Body of pancreas (tissue), 4 donors: Measurements from ENCODE around the gene FAM89B. TPM values are rescaled to one million over a fixed set of nuclear protein-coding genes. Genes with fewer than 3 reads are reported as not detected.

Experiments used
- ATAC-seq: fragments of 150-250 bp; one replicate; pipeline ENCODE4 v1.9.1; 2016
- DNase-seq, 4 donors: peaks; one replicate each; pipeline ENCODE4 v3.0.0-alpha.2; 2019
- H3K27ac ChIP-seq, 4 donors: fragments of 200-600 bp; sonication (generic); 1 replicate in 3 of 4; 2 replicates in 1 of 4; pipeline versions ENCODE4 v1.5.1 to v1.6.1; 2016 to 2019; ENCODE audit warnings: mild to moderate bottlenecking in 1 of 4, mixed read lengths in 1 of 4, moderate library complexity in 1 of 4
- H3K27me3 ChIP-seq, 2 donors: fragments of 200-600 bp; sonication (generic); one replicate each; pipeline ENCODE4 v1.6.0; 2016; ENCODE audit warnings: mild to moderate bottlenecking in 1 of 2
- H3K36me3 ChIP-seq, 2 donors: fragments of 200-600 bp; sonication (generic); replicated peaks in 1 of 2; 2 replicates each; pipeline ENCODE4 v1.5.1; 2016; ENCODE audit warnings: low read depth in 2 of 2; ENCODE audit not compliant: insufficient read depth in 1 of 2
- H3K4me1 ChIP-seq: fragments of 200-600 bp; sonication (generic); one replicate; pipeline ENCODE4 v1.6.0; 2016
- H3K4me3 ChIP-seq, 2 donors: fragments of 200-600 bp; sonication (generic); 1 replicate in 1 of 2; 2 replicates in 1 of 2; pipeline ENCODE4 v1.5.1; 2016 to 2019
- H3K9me3 ChIP-seq, 3 donors: fragments of 200-600 bp; sonication (generic); 1 replicate in 2 of 3; 2 replicates in 1 of 3; pipeline ENCODE4 v1.5.1; 2016
- POLR2A ChIP-seq, 3 donors: fragments of 450-650 bp; IDR thresholded peaks; one replicate each; pipeline ENCODE4 v1.6.1; 2016; ENCODE audit warnings: antibody characterized with exemption in 3 of 3, mild to moderate bottlenecking in 2 of 3
- WGBS, 2 donors: methylation state at CpG; one replicate each; pipeline ENCODE4 v1.1.5; 2017; 5-methylcytosine and 5-hydroxymethylcytosine counted together
- intact Hi-C: fragments of 100-400 bp; cut with DNase I; formaldehyde crosslinking; loops from one replicate; pipeline ENCODE4 v1.15.1; 2023
- total RNA-seq, 2 donors: library from RNA; depleted of rRNA; stranded (reverse); fragments of >200 nt; gene quantifications; one replicate each; pipeline ENCODE4 v1.1.0, GENCODE V29; 2016
- TF ChIP-seq, protein P1 (sequence below), 7 experiments: fragments of 450-650 bp in 4 of 7; fragments of 200-600 bp in 3 of 7; sonication (generic) in 3 of 7; IDR thresholded peaks; one replicate each; pipeline ENCODE4 v1.5.1; 2016 to 2019; ENCODE audit warnings: antibody characterized with exemption in 7 of 7

The FAM89B gene
- total RNA-seq, 2 donors from 2014 or later: 44.8 to 116 TPM

DNA sequence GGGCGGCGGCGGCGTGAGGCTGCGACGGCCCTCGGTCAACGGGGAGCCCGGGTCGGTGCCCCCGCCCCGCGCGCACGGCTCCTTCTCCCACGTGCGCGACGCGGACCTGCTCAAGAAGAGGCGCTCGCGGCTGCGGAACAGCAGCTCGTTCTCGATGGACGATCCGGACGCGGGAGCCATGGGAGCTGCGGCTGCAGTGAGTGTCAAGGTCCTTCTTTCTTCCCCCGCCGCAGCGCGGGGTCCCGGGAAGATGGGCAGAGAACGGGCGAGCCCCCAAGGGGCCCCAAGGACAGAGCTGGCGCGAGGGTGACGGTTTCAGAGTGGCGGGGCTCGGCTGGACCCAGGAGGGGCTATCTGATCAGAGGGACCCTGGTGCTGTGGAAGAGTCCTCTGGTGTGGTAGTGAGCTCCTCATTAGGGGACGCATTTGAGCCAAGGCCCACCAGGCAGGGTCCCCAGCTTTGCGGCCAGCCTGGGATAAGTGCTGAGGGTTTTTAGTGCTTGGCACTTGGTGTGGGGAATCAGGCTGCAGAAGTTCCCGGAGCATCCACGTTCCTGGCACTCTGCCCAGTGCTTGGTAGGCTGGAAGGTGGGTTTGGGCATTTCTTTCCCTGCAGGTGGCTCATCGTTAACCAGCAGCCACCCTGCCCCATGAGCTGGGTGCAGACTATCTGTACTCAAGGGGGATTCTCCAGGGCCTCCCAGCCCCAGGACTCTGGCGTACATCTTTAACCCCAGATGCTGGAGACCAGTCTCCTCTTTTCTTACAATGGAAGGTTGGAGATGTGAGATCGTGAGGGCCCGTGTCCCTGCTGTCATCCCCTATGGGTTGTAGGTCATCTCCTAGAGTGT is 13.3 kb downstream of the FAM89B start:
- 58 to 71% methylated on average over 23 to 35 of the region's 51 CpGs for WGBS, 2 donors
- DNase-seq (no peak), ATAC-seq (no peak)
- no peak for TF ChIP-seq POLR2A (IDR thresholded peaks at IDR 0.05)
- TF ChIP-seq, protein P1, sequence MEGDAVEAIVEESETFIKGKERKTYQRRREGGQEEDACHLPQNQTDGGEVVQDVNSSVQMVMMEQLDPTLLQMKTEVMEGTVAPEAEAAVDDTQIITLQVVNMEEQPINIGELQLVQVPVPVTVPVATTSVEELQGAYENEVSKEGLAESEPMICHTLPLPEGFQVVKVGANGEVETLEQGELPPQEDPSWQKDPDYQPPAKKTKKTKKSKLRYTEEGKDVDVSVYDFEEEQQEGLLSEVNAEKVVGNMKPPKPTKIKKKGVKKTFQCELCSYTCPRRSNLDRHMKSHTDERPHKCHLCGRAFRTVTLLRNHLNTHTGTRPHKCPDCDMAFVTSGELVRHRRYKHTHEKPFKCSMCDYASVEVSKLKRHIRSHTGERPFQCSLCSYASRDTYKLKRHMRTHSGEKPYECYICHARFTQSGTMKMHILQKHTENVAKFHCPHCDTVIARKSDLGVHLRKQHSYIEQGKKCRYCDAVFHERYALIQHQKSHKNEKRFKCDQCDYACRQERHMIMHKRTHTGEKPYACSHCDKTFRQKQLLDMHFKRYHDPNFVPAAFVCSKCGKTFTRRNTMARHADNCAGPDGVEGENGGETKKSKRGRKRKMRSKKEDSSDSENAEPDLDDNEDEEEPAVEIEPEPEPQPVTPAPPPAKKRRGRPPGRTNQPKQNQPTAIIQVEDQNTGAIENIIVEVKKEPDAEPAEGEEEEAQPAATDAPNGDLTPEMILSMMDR (IDR thresholded peaks at IDR 0.05): no peak
- no peaks in the 10 kb centered on the region for H3K9me3 ChIP-seq
- no peak overlapping the region for H3K4me3 ChIP-seq
- intact Hi-C loops: no loop called here
- H3K27me3 ChIP-seq: no peaks in the 10 kb centered on the region
- peaks cover 0 to 1% of the 10 kb centered on the region in 2 donors for H3K36me3 ChIP-seq
- H3K4me1 ChIP-seq: no peaks in the 10 kb centered on the region
- H3K27ac ChIP-seq: no peak overlapping the region

DNA sequence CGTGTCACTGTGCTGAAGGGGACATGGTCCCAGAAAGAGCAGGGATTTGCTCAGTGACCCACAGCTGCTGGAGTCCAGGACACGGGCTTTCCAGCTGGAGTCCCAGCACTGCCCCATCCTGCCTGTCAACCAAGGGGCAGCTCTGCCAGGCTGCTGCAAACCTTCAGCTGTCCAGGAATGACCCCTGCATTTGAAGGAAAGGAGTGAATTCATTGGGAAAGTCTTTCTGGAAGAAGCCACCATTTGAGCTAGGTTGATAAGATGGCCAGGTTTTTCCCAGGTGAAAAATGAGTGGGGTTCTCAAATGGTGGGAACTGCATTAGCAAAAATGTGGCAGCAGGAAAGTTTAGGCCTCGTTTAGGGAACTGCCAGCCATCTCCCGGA is 13.9 kb downstream of the FAM89B start:
- WGBS, 2 donors: 77 to 82% methylated on average over 3 to 4 of the region's 4 CpGs

DNA sequence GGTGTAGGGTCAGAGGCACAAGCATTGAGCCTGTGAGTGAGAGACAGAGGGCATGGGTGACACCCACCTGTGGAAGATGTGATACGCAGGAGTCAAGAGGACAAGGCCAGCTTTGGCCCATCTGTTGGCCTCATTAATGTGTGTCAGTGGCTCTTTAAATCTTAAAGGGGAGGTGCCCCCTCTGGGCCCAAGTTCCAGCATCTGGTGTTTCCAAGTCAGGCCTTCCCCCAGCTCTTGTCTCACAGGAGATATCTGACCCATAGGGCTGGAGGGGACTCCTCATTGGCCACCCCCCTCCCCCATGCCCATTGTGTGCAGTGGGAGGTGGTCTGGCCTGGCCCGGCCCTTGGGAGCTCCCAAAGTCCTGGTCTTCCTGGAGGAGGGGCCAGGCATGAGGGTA is 14.3 kb downstream of the FAM89B start:
- Histone ChIP-seq H3K9me3 (no peaks in the 10 kb centered on the region), H3K27ac (no peak overlapping the region), H3K4me3 (no peak overlapping the region), H3K36me3 (no peaks in the 10 kb centered on the region), H3K4me1 (no peaks in the 10 kb centered on the region), H3K27me3 (no peaks in the 10 kb centered on the region)
- 83% methylated on average over 2 of the region's 2 CpGs; no CpG with 5 or more reads in 1 of the 2 donors for WGBS, 2 donors
- intact Hi-C loops: no loop called here
- TF ChIP-seq, protein P1 (IDR thresholded peaks at IDR 0.05): no peak
- no peak for TF ChIP-seq POLR2A (IDR thresholded peaks at IDR 0.05)
- ATAC-seq (no peak), DNase-seq (no peak)

More for the DNA sequence above, 13.9 kb downstream of the FAM89B start:
- TF ChIP-seq POLR2A (IDR thresholded peaks at IDR 0.05): no peak
- TF ChIP-seq, protein P1 (IDR thresholded peaks at IDR 0.05): no peak
- no peaks in the 10 kb centered on the region for H3K27me3 ChIP-seq
- no peaks in the 10 kb centered on the region for H3K36me3 ChIP-seq
- no peak overlapping the region for H3K27ac ChIP-seq
- H3K4me3 ChIP-seq: no peak overlapping the region
- DNase-seq: no peak
- no peaks in the 10 kb centered on the region for H3K9me3 ChIP-seq
- ATAC-seq: no peak
- no peaks in the 10 kb centered on the region for H3K4me1 ChIP-seq
- intact Hi-C loops: no loop called here

DNA sequence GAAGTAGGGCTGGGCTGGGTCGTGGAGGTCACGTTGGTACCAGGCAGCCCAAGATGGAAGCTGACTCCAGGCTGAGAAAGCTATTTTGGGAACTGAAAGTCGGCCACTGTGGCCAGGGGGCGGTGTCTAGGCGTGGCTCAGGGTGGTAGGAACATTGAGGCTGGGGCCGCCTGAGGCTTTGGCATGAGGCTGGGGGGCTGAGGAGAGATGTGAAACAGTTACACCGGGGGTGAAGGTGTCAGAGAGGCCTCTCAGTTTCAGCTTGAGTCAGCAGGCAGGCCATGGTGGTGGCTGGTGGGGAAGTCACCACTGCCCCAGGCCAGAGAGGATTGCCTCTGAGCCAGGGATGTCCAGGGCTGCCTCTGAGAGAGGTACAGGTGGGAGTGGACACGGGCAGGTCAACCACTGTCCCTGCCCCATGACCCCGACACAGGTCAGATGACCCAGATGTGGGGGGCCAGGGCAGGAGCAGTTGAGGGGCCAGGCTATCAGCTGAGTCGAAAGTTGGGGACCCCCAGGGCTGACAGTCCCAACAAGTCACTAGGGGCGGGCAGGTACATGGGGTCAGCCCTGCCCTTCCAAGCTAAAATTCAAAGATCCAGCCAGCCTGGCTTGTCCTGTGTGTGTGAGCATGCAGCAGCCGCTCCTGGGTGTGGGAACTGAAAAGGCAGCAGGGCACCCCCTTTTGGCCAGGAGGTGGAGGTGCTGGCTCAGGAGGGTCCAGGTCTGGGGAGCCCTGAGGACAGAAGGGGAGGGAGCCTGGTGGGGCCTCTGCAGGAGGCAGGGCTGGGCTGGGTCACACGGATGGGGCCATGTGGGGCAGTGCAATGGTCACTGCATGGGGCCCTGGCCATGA is 16.1 kb downstream of the FAM89B start:
- Histone ChIP-seq H3K4me1 (peaks cover 14% of the 10 kb centered on the region), H3K9me3 (no peaks in the 10 kb centered on the region), H3K4me3 (no peak overlapping the region), H3K27me3 (no peaks in the 10 kb centered on the region), H3K36me3 (no peaks in the 10 kb centered on the region), H3K27ac (peak overlapping the region in 1 of 4 donors; percentile 58)
- WGBS, 2 donors: 42 to 50% methylated on average over 11 to 12 of the region's 13 CpGs
- ATAC-seq (peak; percentile 65), DNase-seq (peak; percentile 72 to 80 (median 76))
- TF ChIP-seq, protein P1 (IDR thresholded peaks at IDR 0.05): peak; percentile 43 to 70 (median 63)
- no peak for TF ChIP-seq POLR2A (IDR thresholded peaks at IDR 0.05)
- intact Hi-C loops: no loop called here
